Osteocyte (in vitro differentiated cells): ENCODE results near the gene CD2AP. TPM values are rescaled to one million over a fixed set of nuclear protein-coding genes. Genes with fewer than 3 reads are reported as not detected.
A peak's percentile ranks its signal among the peaks of the same experiment; 100 is the strongest.

Experiments
- DNase-seq: peaks from one replicate; pipeline ENCODE4 v3.0.0; 2021; ENCODE audit warnings: mixed read lengths; ENCODE audit not compliant: unreplicated experiment; ENCODE audit errors: extremely low spot score
- H3K27ac Mint-ChIP-seq: one replicate; pipeline ENCODE4 v1.8.0; 2021; ENCODE audit warnings: mild to moderate bottlenecking, mixed read lengths; ENCODE audit not compliant: unreplicated experiment
- H3K27me3 Mint-ChIP-seq: one replicate; pipeline ENCODE4 v1.8.0; 2021; ENCODE audit warnings: mixed read lengths; ENCODE audit not compliant: unreplicated experiment
- H3K36me3 Mint-ChIP-seq: one replicate; pipeline ENCODE4 v1.8.0; 2021; ENCODE audit warnings: mixed read lengths; ENCODE audit not compliant: unreplicated experiment
- H3K4me1 Mint-ChIP-seq: one replicate; pipeline ENCODE4 v1.8.0; 2021; ENCODE audit warnings: mixed read lengths; ENCODE audit not compliant: unreplicated experiment
- H3K4me3 Mint-ChIP-seq: one replicate; pipeline ENCODE4 v1.8.0; 2021; ENCODE audit warnings: mild to moderate bottlenecking, moderate library complexity, mixed read lengths; ENCODE audit not compliant: unreplicated experiment
- H3K9me3 Mint-ChIP-seq: one replicate; pipeline ENCODE4 v1.8.0; 2021; ENCODE audit warnings: mixed read lengths; ENCODE audit not compliant: unreplicated experiment
- CTCF ChIP-seq: fragments of 200-600 bp; sonication (generic); IDR thresholded peaks from 2 replicates; pipeline ENCODE4 v1.5.0; 2021; ENCODE audit warnings: antibody characterized with exemption, mild to moderate bottlenecking, moderate library complexity
- long read RNA-seq: library from polyadenylated mRNA; unstranded; transcript quantifications from one replicate; pipeline ENCODE4 v2.0.0, GENCODE V29; 2021
- total RNA-seq: library from RNA; stranded (reverse); gene quantifications from 2 replicates; pipeline ENCODE4 v1.2.1, GENCODE V29; 2021

The CD2AP gene, protein sequence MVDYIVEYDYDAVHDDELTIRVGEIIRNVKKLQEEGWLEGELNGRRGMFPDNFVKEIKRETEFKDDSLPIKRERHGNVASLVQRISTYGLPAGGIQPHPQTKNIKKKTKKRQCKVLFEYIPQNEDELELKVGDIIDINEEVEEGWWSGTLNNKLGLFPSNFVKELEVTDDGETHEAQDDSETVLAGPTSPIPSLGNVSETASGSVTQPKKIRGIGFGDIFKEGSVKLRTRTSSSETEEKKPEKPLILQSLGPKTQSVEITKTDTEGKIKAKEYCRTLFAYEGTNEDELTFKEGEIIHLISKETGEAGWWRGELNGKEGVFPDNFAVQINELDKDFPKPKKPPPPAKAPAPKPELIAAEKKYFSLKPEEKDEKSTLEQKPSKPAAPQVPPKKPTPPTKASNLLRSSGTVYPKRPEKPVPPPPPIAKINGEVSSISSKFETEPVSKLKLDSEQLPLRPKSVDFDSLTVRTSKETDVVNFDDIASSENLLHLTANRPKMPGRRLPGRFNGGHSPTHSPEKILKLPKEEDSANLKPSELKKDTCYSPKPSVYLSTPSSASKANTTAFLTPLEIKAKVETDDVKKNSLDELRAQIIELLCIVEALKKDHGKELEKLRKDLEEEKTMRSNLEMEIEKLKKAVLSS
- total RNA-seq: 17.6 and 18.1 TPM in 2 replicates
- long read RNA-seq, full-length matches to known transcripts: 2 of 20 reads
- long read RNA-seq, partial matches to known transcripts: 14 of 20 reads
- long read RNA-seq, other reads (novel, unspliced or antisense): 4 of 20 reads

GRCh38 chr6:47477497-47478232 lies at the start of gene CD2AP:
Gene CD2AP, plus strand, starts transcription at chr6:47477789. Its CDS starts 456 bp downstream, at chr6:47478245.
- Mint-ChIP-seq H3K36me3 (no peaks in the 10 kb centered on the region), H3K27ac (peak within 1 kb of the TSS; percentile 93), H3K9me3 (no peaks in the 10 kb centered on the region), H3K27me3 (no peaks in the 10 kb centered on the region), H3K4me1 (peaks cover 30% of the 10 kb centered on the region), H3K4me3 (peak within 1 kb of the TSS; percentile 96)
- TF ChIP-seq CTCF: no peak
- DNase-seq: peak; percentile 91

DNA sequence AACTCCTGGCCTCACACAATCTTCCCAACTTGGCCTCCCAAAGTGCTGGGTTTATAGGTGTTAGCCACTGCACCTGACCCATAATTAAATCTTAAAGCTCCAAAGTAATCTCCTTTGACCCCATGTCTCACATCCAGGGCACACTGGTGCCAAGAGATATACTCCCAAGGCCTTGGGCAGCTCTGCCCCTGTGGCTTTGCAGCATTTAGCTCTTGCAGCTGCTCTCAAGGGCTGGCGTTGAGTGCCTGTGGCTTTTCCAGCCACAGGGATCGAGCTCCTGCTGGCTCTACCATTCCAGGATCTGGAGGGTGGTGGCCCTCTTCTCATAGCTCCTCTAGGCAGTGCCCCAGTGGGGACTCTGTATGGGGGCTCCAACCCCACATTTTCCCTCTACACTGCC lies 49.3 kb upstream of the CD2AP start:
- TF ChIP-seq CTCF: no peak
- Mint-ChIP-seq H3K4me3 (no peak overlapping the region), H3K27me3 (no peaks in the 10 kb centered on the region), H3K4me1 (no peaks in the 10 kb centered on the region), H3K27ac (no peak overlapping the region), H3K9me3 (peaks cover 16% of the 10 kb centered on the region), H3K36me3 (no peaks in the 10 kb centered on the region)
- DNase-seq: no peak

- Mint-ChIP-seq H3K4me3 (no peak overlapping the region), H3K27me3 (no peaks in the 10 kb centered on the region), H3K27ac (no peak overlapping the region), H3K36me3 (no peaks in the 10 kb centered on the region), H3K9me3 (peaks cover 16% of the 10 kb centered on the region), H3K4me1 (no peaks in the 10 kb centered on the region)
- DNase-seq: no peak
- no peak for TF ChIP-seq CTCF
These were observed 48.6 kb upstream of the CD2AP start for GRCh38 chr6:47428746-47429664.

DNA sequence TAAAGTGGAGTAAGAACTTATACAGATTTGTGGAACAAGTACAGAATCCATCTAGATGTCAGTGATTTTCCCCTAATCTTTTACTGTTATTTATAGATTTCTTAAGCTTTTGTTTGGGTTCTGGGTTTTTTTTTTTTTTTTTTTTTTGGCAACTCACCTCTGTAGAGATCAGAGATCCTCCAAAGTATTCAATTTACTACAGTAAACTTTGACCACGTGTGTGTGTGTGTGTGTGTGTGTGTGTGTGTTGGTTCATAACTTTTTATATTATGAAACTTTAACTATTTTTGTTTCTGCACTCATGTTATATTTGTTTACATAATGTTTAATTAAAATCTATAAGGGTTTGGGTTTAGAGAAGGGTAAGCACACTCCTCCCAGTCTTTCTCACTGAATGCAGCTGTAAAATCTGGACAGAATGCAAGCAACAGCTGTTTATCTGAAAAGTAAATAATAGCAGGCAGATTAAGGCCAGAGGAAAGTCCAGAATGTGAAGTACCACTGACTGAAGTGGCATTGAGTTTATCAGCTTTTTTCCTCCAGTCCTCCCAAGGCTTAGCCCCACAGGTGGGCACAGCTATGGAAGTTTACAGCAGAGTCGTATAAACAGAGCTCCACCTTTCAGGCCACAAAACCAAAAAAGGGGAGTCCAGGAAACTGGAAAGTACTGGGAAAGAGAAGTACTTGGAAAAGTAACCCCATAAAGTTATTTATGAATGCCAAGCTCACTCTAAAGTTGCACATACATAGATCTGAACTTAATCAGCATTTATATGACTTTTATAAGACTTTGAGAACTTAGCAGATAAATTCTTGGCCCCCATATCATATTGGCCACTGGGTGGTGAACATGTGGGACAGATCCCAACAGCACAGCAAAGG lies 43.0 kb upstream of the CD2AP start:
- no peak for TF ChIP-seq CTCF
- Mint-ChIP-seq H3K27me3 (peaks cover 12% of the 10 kb centered on the region), H3K27ac (no peak overlapping the region), H3K36me3 (no peaks in the 10 kb centered on the region), H3K4me3 (no peak overlapping the region), H3K9me3 (peaks cover 5% of the 10 kb centered on the region), H3K4me1 (no peaks in the 10 kb centered on the region)
- DNase-seq: no peak
